Nucleus accumbens (tissue), 56 donors: ENCODE results near the gene ABCA8.
A peak's percentile ranks its signal among the peaks of the same experiment; 100 is the strongest.

Experiments
- DNase-seq, 56 donors: peaks; one replicate each; lab custom pipeline; 2025; lab: John Stamatoyannopoulos, UW

ABCA8 gene

DNA sequence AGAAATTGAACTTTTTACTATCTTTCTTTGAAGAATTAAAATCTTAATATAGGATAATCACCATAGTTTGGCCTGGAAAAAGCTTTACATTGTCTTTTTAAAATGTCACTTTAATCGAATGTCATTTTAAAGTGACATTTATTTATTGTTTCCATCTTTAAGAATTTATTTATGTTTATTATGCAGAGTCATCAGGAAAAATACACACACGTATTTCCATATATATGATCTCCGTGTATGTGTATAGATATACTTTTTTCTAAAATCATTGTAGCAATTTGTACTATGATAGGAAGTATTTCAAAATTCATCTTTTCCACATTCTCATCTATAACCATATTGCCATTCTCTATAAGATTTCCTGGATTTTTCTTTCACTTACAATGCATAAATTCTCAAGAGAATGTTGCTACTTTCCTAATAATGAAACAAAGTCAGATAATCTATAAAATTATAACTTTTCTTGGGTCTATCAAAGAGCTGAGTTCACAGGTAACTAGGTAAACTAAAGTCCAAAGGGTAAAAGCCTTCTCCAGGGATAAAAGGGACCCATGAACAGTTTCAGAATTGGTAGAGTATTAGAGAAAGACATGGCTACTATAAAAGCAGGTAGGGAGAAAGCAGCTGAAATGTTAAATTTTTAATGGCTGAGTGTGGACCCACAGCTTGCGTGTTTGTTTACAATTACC is 11.9 kb downstream of the ABCA8 start:
- no peak for DNase-seq

DNA sequence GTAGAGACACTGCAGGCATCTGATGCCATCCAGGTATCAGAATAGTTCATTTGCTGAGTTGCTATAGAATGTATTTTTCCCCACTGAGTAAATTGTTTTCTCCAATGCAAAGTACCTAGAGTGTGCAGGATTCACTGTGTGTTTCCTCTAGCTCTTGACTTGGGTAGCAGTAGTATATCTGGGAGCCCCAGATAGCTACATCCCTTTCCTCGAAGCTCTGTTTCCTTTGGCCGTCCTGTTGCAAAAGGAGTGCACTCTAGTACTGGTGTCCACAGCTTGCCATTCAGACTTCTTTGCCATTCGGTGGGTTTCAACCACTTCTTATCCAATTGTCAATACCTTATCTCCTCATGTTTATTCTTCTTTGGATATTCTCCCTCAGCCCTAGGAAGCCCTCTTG is 12.8 kb downstream of the ABCA8 start:
- no peak for DNase-seq

GRCh38 chr17:68941761-68942160 is 13.4 kb downstream of the ABCA8 start:
- DNase-seq = no peak

DNA sequence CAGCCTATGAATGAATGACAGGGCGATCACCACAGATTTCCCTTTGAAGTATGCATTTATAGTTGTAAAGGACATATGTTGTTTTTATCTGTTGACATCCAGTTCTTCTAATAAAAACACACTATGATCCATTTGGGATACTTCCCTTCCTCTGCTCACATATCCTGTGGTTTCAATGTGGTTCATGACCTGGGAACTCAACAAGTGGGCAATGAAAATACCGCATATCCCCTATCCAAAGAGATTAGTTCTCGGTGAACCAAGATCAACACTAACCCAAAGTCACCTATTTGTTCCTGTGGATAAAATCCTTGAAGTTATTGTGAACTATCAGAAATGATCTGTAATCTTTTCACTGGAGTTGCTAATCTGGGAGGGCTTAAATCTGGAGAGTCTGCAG is 16.0 kb downstream of the ABCA8 start:
- no peak for DNase-seq

- no peak for DNase-seq
Observed at GRCh38 chr17:68937890-68938514, 17.2 kb downstream of the ABCA8 start.

- no peak for DNase-seq
Observed at GRCh38 chr17:68927516-68927915, 27.7 kb downstream of the ABCA8 start.

DNA sequence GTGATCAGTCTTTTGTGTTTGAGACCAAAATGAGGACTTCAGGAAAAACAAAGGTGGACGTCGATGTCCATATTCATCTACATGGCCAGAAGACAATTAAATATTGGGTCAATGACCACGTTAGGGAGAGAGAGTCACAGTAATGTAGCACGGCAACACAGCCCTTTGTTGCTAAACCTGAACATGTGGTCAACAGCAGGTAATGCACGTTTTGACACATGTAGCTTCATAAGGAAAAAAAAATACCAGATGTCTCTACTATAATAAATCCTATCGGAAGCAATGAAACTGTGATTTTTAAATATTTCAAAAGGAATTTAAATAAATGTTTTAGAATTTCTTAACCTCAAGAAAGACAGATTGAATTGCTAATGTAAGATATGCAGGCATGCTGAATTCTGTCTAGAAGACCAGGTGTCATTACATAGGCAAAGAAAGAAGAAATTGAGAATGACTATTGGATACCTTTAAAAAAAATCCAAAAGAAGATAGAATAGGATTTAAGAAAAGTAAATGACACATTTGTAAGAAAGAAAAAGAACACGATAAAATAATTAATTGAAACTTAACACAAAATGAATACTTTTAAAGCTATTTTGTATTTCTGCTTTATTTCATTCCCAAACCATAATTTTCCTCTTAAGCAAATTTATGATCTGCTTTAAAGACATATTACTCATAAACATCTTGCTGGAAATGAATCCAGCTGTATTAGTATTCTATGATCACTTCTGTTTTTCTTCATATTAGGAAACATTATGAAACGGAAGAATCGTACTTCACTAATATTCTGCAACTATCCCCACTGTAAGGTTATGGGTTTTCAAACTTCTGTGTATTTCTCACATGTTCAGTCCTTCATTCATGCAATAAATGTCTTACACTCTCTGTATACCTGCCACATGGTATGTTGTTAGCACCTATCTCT is 30.1 kb downstream of the ABCA8 start:
- no peak for DNase-seq

- DNase-seq = peak in 4 of 56 donors; percentile 34 to 56 (median 41)
Observed at GRCh38 chr17:68910789-68911431, 44.3 kb downstream of the ABCA8 start.

GRCh38 chr17:68910251-68910705 is 44.9 kb downstream of the ABCA8 start:
- peak in 51 of 56 donors; percentile 16 to 84 (median 70) for DNase-seq

- DNase-seq = peak in 11 of 56 donors; percentile 2 to 55 (median 14)
Observed at GRCh38 chr17:68909066-68909465, 46.1 kb downstream of the ABCA8 start.

DNA sequence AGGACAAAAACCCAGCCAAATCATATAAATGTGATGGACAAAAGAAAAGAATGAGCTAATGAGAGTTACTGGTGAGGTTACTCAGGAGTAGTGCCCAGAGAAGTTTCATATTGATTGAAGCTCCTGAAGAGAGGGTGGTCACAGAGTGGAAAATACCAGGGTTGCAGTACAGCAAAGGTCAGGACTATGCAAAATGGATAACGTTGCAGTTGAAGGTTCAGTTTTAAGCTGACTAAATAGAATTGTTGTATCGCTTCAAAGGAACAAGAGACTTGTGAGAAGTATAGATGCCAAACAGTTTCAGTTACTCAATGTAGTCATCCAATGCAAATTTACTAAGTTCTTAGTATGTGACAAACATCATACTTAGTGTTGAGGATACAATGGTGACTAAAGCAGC is 47.1 kb downstream of the ABCA8 start:
- DNase-seq = no peak

- DNase-seq = peak in 8 of 56 donors; percentile 4 to 21 (median 11)
Observed at GRCh38 chr17:68906638-68907037, 48.6 kb downstream of the ABCA8 start.

GRCh38 chr17:68903286-68903685 is 51.9 kb downstream of the ABCA8 start:
- no peak for DNase-seq

DNA sequence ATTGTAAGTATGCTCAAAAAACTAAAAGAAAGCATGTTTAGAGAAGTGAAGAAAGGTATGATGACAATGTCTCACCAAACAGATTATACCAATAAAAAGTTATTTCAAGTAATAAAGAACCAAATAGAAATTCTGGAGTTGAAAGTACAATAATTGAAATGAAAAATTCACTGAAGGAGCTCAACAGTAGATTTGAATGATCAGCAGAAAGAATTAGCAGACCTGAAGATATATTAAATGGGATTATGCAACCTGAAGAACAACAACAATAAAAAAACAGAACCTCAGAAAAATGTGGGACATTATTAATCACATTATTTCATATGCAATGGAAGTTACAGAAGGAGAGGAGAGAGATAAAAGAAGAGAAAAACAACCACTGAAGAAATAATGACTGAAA is 57.6 kb downstream of the ABCA8 start:
- no peak for DNase-seq

GRCh38 chr17:68892658-68893057 is 62.5 kb downstream of the ABCA8 start:
- no peak for DNase-seq

- DNase-seq = no peak
Observed at GRCh38 chr17:68892193-68892592, 63.0 kb downstream of the ABCA8 start.

DNA sequence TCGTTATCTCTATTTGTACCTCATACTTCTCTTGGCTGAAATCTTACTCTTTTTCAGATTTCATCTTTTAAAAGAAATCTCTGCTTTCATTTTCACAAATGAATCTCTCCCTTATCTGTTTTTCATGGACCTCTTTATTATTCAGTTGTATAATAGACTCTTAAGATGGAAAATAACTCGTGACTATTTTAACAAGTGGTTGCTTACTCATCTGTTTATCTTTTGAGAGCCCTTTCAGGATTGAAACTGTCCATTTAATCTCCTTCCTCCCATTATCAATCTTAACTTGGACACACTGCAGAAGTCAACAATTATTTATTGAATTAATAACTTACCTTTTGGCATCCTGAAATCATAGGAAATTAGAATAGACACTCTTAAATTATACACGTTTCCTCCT is 68.8 kb downstream of the ABCA8 start:
- DNase-seq = no peak

- DNase-seq = no peak
Observed at GRCh38 chr17:68884888-68885287, 70.3 kb downstream of the ABCA8 start.

GRCh38 chr17:68878226-68878885 is 76.8 kb downstream of the ABCA8 start:
- DNase-seq = no peak

DNA sequence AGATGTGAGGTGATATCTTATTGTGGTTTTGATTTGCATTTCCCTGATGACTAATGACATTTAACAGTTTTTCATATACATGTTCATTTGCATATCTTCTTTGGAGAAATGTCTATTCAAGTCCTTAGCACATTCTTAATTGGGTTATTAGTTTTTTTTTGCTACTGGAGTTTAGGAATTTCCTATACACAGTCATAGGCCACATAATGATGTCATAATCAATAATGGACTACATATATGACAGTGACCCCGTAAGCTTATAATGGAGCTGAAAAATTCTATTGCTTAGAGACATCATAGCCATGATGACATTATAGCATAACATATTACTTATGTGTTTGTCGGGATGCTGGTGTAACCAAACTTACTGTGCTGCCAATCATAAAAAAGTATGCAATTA is 83.7 kb downstream of the ABCA8 start:
- DNase-seq = no peak
